Spinal cord (tissue), 10 donors: ENCODE results near the gene TMPRSS6. TPM values are rescaled to one million over a fixed set of nuclear protein-coding genes. Genes with fewer than 3 reads are reported as not detected.

ENCODE experiments used
- DNase-seq, 6 donors: peaks; one replicate each; pipeline versions ENCODE4 v3.0.0 to v3.0.0-alpha.2; 2013 to 2015; ENCODE audit warnings: low spot score in 6 of 6, low read depth in 4 of 6
- H3K27ac ChIP-seq: one replicate; pipeline ENCODE4 v1.5.1; 2013; ENCODE audit warnings: low read depth, low read length, control low read depth
- H3K27me3 ChIP-seq: one replicate; pipeline ENCODE4 v1.6.1; 2013; ENCODE audit warnings: low read length; ENCODE audit not compliant: control insufficient read depth, insufficient read depth
- H3K36me3 ChIP-seq: one replicate; pipeline ENCODE4 v1.6.1; 2013; ENCODE audit warnings: low read length; ENCODE audit not compliant: control insufficient read depth, insufficient read depth
- H3K4me1 ChIP-seq: one replicate; pipeline ENCODE4 v1.6.1; 2013; ENCODE audit warnings: low read length; ENCODE audit not compliant: control insufficient read depth, insufficient read depth
- H3K4me3 ChIP-seq: one replicate; pipeline ENCODE4 v1.5.1; 2013; ENCODE audit warnings: low read depth, low read length, control low read depth
- H3K9me3 ChIP-seq: one replicate; pipeline ENCODE4 v1.6.1; 2013; ENCODE audit warnings: low read length; ENCODE audit not compliant: control insufficient read depth, insufficient read depth
- WGBS: methylation state at CpG from one replicate; pipeline ENCODE4 v1.1.5; 2013; ENCODE audit warnings: missing lambda C conversion rate; ENCODE audit not compliant: insufficient coverage; 5-methylcytosine and 5-hydroxymethylcytosine counted together
- polyA plus RNA-seq, 2 donors: library from polyadenylated mRNA; unstranded; fragments of 120-200 nt; gene quantifications; one replicate each; pipeline ENCODE4 v1.2.1, GENCODE V29; 2013; ENCODE audit not compliant: insufficient read length in 2 of 2
- total RNA-seq, 2 donors: library from RNA; depleted of rRNA in 1 of 2; stranded (reverse); fragments of 120-200 nt in 1 of 2; fragments of >200 nt in 1 of 2; gene quantifications; one replicate each; pipeline versions ENCODE4 v1.2.3 to v1.2.4, GENCODE V29; 2013 to 2014
- donor health status: healthy.

The TMPRSS6 gene
- total and polyA plus RNA-seq, 4 donors, result 0.13 to 0.24 (median 0.17) TPM; not detected in 1

DNA sequence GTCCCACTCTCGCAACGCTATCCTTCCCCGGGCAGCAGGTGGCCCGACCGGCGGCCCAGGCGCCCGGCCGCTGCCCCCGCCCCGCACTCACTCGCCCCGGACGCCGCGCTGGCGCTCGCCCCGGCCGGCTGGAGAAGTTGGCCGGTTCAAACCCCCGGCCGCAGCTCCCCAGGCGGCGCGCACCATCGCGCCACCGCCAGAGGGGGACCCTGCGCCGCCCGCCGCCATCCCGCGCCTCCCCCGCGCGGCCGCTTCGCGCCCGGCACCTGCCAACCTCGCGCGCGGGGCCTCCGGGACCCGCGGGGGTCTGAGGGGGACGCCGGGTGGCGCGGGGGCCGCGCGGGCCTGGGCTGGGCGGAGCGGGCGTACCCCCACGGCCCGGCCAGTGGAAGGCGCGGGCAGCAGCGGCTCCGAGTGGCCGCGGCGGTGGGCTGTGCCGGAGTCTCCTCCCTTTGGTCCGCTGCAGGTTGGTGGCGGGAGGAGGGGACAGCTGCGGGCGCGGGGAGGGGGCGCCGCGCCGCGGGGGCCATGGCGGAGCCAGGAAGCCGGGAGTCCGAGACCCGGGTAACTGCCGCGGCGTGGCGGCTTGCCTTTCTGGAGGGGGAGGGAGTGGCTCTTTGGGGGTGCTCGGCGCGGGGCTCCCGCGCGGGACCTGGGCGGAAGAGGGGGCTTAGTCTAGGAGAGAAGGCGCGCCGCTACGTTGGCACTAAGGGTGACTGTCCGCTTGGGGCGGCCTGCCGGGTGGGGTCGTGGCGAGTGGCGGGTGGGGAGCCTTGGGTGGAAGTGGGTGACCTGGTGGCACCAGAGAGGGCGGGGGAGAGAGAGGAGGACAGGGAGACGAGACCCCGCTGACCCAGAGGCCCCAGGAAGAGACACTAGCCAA lies 90.0 kb downstream of the TMPRSS6 start, which contains the start of the genes MPST and TST:
MPST (plus strand) TSS at position 434 of the 883 bp plus-strand sequence; CDS start at position 529, 95 bp downstream.
TST (minus strand) TSS at position 139 of the 883 bp plus-strand sequence. CDS start 715 bp downstream, outside the sequence.
- H3K9me3 ChIP-seq, result no peaks in the 10 kb centered on the region
- H3K27ac ChIP-seq, result peak within 1 kb of the TSS; percentile 67
- H3K4me3 ChIP-seq, result peak within 1 kb of the TSS; percentile 79
- DNase-seq, result peak in 5 of 6 donors; percentile 21 to 91 (median 78)
- no peaks in the 10 kb centered on the region for H3K27me3 ChIP-seq
- under 1% methylated on average over 107 of the region's 107 CpGs for WGBS
- peaks cover 22% of the 10 kb centered on the region for H3K36me3 ChIP-seq
- H3K4me1 ChIP-seq, result peaks cover 63% of the 10 kb centered on the region

DNA sequence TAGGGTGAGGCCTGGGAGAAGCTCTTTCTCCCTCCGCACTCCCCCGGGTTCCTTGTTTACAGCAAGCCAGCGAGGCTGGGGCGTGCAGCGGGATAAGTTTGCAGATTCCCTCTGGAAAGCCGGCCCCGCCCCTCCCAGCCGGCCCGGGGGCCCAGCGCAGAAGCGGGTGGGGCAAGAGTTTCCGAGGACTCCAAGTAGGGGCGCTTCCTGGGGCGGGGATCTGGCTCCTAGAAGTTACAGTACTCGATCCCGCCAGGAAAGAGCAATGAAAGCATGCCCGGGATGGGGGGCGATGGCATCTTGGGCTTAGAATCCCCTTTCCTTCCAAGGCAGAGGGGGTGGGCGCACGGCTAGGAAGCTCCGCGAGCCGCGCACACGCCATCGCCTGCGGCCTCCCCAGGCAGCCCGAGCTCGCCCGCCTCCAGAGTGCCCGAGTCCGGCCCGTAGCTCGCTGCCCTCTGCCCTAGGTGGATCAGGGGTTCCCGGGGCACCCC lies 90.7 kb downstream of the TMPRSS6 start:
- Histone ChIP-seq H3K27me3 (no peaks in the 10 kb centered on the region), H3K36me3 (peaks cover 15% of the 10 kb centered on the region), H3K27ac (peak overlapping the region; percentile 57), H3K9me3 (no peaks in the 10 kb centered on the region), H3K4me3 (peak overlapping the region; percentile 62), H3K4me1 (peaks cover 67% of the 10 kb centered on the region)
- under 1% methylated on average over 35 of the region's 35 CpGs for WGBS
- DNase-seq, result peak in 3 of 6 donors; percentile 21 to 70 (median 39)

DNA sequence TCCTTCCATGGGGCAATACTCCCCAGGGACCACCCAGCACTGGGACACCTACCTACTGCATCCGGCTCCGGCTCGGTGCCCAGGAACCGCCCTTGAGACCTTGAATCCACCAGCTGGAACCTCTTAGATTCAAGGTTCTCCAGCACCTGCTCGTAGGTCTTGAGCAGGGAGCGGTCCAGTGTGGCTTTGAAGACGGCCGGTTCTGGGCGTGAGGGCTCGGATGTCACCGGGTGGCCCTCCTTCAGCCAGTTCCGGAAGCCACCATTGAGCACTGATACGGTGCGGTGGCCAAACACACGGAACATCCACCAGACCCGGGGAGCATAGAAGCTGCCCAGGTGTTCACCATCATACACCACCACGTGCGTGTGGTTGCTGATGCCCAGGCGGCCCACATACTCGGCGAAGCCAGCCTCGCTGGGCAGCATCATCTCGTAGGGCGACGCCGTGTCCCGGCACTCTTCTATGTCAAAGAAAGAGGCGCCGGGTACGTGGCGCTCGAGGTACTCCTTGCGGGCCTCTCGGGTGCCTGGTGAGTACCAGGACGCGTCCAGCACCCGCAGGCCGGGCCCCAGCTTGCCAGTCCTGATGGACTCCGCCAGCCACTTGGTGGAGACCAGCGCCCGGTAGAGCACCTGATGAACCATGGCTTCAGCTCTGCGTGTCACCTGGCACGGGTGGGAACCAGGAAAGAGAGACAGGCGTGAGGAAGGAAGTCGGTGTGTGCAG lies 91.3 kb downstream of the TMPRSS6 start:
- 64% methylated on average over 45 of the region's 45 CpGs for WGBS
- DNase-seq, result no peak
- H3K27ac ChIP-seq, result peak overlapping the region; percentile 15
- peaks cover 67% of the 10 kb centered on the region for H3K4me1 ChIP-seq
- H3K9me3 ChIP-seq, result no peaks in the 10 kb centered on the region
- peaks cover 12% of the 10 kb centered on the region for H3K36me3 ChIP-seq
- peak overlapping the region; percentile 62 for H3K4me3 ChIP-seq
- no peaks in the 10 kb centered on the region for H3K27me3 ChIP-seq

DNA sequence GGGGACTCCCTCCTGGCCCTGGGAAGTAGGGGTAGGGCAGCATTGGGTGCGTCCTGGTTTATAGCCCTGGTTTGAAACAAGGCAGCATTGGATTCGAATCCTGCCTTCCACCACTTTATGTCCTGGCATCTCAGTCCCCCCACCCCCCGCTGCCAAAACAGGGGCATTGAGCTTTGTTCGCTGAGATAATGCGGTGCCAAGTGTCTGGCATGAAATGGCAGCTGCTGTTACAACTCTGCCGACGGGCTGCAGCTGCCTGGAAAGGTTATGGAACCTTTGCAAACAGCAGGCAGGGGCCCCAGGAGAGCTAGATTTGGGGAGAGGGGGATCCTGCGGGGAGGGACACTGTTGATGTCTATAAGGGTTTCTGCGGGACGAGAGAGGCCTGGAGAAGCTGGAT lies 92.2 kb downstream of the TMPRSS6 start:
- Histone ChIP-seq H3K27me3 (no peaks in the 10 kb centered on the region), H3K27ac (no peak overlapping the region), H3K4me1 (peaks cover 64% of the 10 kb centered on the region), H3K9me3 (no peaks in the 10 kb centered on the region), H3K36me3 (peaks cover 12% of the 10 kb centered on the region), H3K4me3 (no peak overlapping the region)
- DNase-seq, result no peak
- 65% methylated on average over 9 of the region's 10 CpGs for WGBS

DNA sequence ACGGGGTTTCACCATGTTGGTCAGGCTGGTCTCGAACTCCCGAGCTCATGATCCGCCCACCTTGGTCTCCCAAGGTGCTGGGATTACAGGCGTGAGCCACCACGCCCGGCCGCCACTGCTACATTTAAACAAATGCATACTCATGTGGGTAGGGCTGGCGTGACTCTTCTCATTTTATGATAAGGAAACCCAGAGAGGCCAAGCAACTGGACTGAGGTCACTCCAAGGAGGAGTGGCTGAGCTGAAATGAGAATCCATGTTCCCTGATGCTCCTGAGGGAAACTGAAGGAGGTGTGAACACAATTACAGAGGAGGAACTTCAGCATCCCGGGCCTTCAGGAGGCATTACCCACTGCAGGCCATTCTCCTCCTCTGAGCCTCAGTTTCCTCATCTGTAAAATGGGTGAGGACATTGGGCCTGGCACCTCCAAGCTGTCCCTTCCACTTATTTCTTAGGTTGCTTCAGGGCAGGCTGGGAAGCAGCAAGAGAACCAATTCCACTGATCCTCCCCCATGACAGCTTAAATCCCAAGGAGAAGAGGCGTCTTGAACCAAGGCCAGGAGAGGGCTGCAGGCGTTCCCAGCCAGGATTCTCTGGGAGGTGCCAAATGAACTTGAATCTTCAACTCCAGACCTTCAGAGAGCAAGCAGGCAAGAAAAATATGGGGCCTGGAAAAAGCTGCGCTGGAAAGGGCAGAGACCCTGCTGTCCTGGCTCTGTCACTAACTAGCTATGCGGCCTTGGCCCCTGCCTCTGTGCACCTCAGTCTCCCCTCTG lies 93.2 kb downstream of the TMPRSS6 start:
- no peaks in the 10 kb centered on the region for H3K27me3 ChIP-seq
- peaks cover 12% of the 10 kb centered on the region for H3K36me3 ChIP-seq
- DNase-seq, result no peak
- H3K9me3 ChIP-seq, result no peaks in the 10 kb centered on the region
- no peak overlapping the region for H3K27ac ChIP-seq
- H3K4me1 ChIP-seq, result peaks cover 63% of the 10 kb centered on the region
- WGBS, result 90% methylated on average over 10 of the region's 14 CpGs
- no peak overlapping the region for H3K4me3 ChIP-seq

DNA sequence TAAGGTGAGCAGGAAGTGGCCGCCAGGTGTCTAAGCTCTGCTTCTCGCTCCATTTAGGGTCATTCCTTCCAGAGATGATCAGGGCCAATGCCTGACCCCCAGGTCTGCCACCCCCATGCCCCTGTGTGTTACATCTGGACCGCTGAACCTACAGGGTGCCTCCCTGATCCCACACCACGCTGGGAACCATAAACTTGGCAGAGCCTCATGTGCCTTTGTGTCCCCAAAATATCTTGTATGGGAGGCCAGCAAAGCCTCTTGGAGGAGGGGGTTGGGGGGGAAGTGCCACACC lies 94.0 kb downstream of the TMPRSS6 start:
- Histone ChIP-seq H3K9me3 (no peaks in the 10 kb centered on the region), H3K4me1 (peaks cover 55% of the 10 kb centered on the region), H3K27me3 (no peaks in the 10 kb centered on the region), H3K4me3 (no peak overlapping the region), H3K36me3 (peaks cover 16% of the 10 kb centered on the region), H3K27ac (no peak overlapping the region)
- DNase-seq, result no peak
- 98% methylated on average over 3 of the region's 4 CpGs for WGBS

Other genes with a start within 250 kb of the TMPRSS6 start
- 1 to 10 TPM; 7.1 to 9.0 TPM for gene NCF4, start 248.7 kb downstream of the TMPRSS6 start, total RNA-seq
- 1 to 10 TPM; 3.4 to 3.6 TPM for gene NCF4, start 248.7 kb downstream of the TMPRSS6 start, polyA plus RNA-seq
- 1 to 10 TPM; 1.9 to 3.1 TPM for gene CSF2RB, start 196.1 kb downstream of the TMPRSS6 start, total RNA-seq
- gene CSF2RB, start 196.1 kb downstream of the TMPRSS6 start, polyA plus RNA-seq, result 1 to 10 TPM; 1.3 to 1.6 TPM
- gene TST, start 90.3 kb downstream of the TMPRSS6 start, total RNA-seq, result 10 to 100 TPM; 13.6 to 45.7 TPM
- gene TST, start 90.3 kb downstream of the TMPRSS6 start, polyA plus RNA-seq, result 10 to 100 TPM; 19.7 to 22.7 TPM
- 10 to 100 TPM; 20.1 to 65.1 TPM for gene MPST, start 90.0 kb downstream of the TMPRSS6 start, total RNA-seq
- gene MPST, start 90.0 kb downstream of the TMPRSS6 start, polyA plus RNA-seq, result 10 to 100 TPM; 47.2 to 47.7 TPM
- 10 to 100 TPM; 22.5 to 35.5 TPM for gene KCTD17, start 58.0 kb downstream of the TMPRSS6 start, total RNA-seq
- gene KCTD17, start 58.0 kb downstream of the TMPRSS6 start, polyA plus RNA-seq, result 10 to 100 TPM; 82.6 to 84.2 TPM
- under 1 TPM; 0.11 to 0.69 TPM for gene IL2RB, start 40.2 kb upstream of the TMPRSS6 start, total RNA-seq
- gene IL2RB, start 40.2 kb upstream of the TMPRSS6 start, polyA plus RNA-seq, result under 1 TPM; 0.16 to 0.17 TPM
- 10 to 100 TPM in 1 of 2 donors, 1 to 10 TPM in 1; 7.5 to 12.4 TPM for gene C1QTNF6, start 78.5 kb upstream of the TMPRSS6 start, total RNA-seq
- gene C1QTNF6, start 78.5 kb upstream of the TMPRSS6 start, polyA plus RNA-seq, result 10 to 100 TPM; 13.4 to 15.1 TPM
- 1 to 10 TPM in 1 of 2 donors, under 1 TPM in 1; 0.39 to 2.0 TPM for gene SSTR3, start 102.8 kb upstream of the TMPRSS6 start, total RNA-seq
- 1 to 10 TPM; 2.3 to 2.9 TPM for gene SSTR3, start 102.8 kb upstream of the TMPRSS6 start, polyA plus RNA-seq
- 1 to 10 TPM; 2.1 to 4.8 TPM for gene RAC2, start 134.6 kb upstream of the TMPRSS6 start, total RNA-seq
- 1 to 10 TPM; 2.4 to 3.0 TPM for gene RAC2, start 134.6 kb upstream of the TMPRSS6 start, polyA plus RNA-seq
- 1 to 10 TPM; 9.1 to 9.4 TPM for gene CYTH4, start 172.8 kb upstream of the TMPRSS6 start, total RNA-seq
- 1 to 10 TPM; 5.8 to 6.7 TPM for gene CYTH4, start 172.8 kb upstream of the TMPRSS6 start, polyA plus RNA-seq